ENCODE data around the gene CHST12.

DNA sequence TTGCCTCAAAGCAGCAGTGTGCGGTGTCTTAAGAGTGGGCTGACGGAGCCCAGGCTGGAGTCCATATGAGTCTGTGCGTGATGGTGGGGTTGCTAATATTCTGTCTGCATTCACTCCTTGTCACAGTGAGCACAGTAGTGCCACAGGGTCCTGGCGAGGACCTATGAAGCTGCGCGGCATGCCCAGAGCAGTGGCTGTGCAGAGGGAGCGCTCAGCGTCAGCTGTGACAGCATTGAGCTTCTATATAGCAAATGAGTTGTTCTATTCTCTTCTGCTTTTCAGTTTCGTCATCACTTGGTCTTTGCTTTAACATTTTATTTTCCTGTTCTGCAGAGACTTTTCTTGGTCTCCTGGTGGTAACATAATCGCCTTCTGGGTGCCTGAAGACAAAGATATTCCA, 34.3 kb upstream of the CHST12 start:
- TF ChIP-seq, protein P1, sequence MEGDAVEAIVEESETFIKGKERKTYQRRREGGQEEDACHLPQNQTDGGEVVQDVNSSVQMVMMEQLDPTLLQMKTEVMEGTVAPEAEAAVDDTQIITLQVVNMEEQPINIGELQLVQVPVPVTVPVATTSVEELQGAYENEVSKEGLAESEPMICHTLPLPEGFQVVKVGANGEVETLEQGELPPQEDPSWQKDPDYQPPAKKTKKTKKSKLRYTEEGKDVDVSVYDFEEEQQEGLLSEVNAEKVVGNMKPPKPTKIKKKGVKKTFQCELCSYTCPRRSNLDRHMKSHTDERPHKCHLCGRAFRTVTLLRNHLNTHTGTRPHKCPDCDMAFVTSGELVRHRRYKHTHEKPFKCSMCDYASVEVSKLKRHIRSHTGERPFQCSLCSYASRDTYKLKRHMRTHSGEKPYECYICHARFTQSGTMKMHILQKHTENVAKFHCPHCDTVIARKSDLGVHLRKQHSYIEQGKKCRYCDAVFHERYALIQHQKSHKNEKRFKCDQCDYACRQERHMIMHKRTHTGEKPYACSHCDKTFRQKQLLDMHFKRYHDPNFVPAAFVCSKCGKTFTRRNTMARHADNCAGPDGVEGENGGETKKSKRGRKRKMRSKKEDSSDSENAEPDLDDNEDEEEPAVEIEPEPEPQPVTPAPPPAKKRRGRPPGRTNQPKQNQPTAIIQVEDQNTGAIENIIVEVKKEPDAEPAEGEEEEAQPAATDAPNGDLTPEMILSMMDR (IDR thresholded peaks at IDR 0.05), result no peak
- TF ChIP-seq POLR2A (IDR thresholded peaks at IDR 0.05), result no peak

All from adrenal gland (tissue), 5 donors.